OCI-LY1 (cell line): ENCODE results near the gene COPZ1.
A peak's percentile ranks its signal among the peaks of the same experiment; 100 is the strongest.

Experiments used
- H2AFZ ChIP-seq: fragments of 200-600 bp; sonication (generic), shearing (Covaris generic); 2 replicates; pipeline ENCODE4 v1.6.0; 2014; ENCODE audit warnings: antibody characterized with exemption, mild to moderate bottlenecking, low read length
- H3F3A ChIP-seq: fragments of 200-600 bp; sonication (generic), shearing (Covaris generic); 2 replicates; pipeline ENCODE4 v1.6.0; 2014; ENCODE audit warnings: mild to moderate bottlenecking, antibody characterized with exemption, low read length, moderate library complexity; ENCODE audit not compliant: insufficient read depth
- H3K27ac ChIP-seq: fragments of 200-600 bp; sonication (generic); 2 replicates; pipeline ENCODE4 v1.5.1; 2014; ENCODE audit warnings: low read length, mixed run types, mild to moderate bottlenecking, low read depth; ENCODE audit not compliant: poor library complexity, severe bottlenecking
- H3K27me3 ChIP-seq: fragments of 200-600 bp; sonication (generic); 2 replicates; pipeline ENCODE4 v1.6.0; 2014; ENCODE audit warnings: antibody characterized with exemption, mild to moderate bottlenecking, low read length, moderate library complexity; ENCODE audit not compliant: insufficient read depth
- H3K36me3 ChIP-seq: fragments of 200-600 bp; sonication (generic); 2 replicates; pipeline ENCODE4 v1.6.1; 2014; ENCODE audit warnings: mild to moderate bottlenecking, antibody characterized with exemption, low read length, moderate library complexity, mixed read lengths; ENCODE audit not compliant: insufficient read depth
- H3K4me1 ChIP-seq: fragments of 200-600 bp; sonication (generic); 2 replicates; pipeline ENCODE4 v1.5.1; 2014; ENCODE audit warnings: mild to moderate bottlenecking, low read length, moderate library complexity; ENCODE audit not compliant: insufficient read depth, severe bottlenecking
- H3K4me2 ChIP-seq: fragments of 200-600 bp; sonication (generic), shearing (Covaris generic); 2 replicates; pipeline ENCODE4 v1.6.1; 2014; ENCODE audit warnings: low read length
- H3K4me3 ChIP-seq: fragments of 200-600 bp; sonication (generic); 2 replicates; pipeline ENCODE4 v1.5.1; 2014; ENCODE audit warnings: low read length, low read depth, mild to moderate bottlenecking, mixed read lengths; ENCODE audit not compliant: poor library complexity, severe bottlenecking
- H3K79me2 ChIP-seq: fragments of 200-600 bp; shearing (Covaris generic); 2 replicates; pipeline ENCODE4 v1.6.1; 2016; ENCODE audit warnings: mixed run types, low read length, mixed read lengths; ENCODE audit not compliant: insufficient read depth
- H3K9ac ChIP-seq: fragments of 200-600 bp; sonication (generic), shearing (Covaris generic); 2 replicates; pipeline ENCODE4 v1.6.1; 2014; ENCODE audit warnings: mild to moderate bottlenecking, low read length, mixed read lengths
- H3K9me2 ChIP-seq: fragments of 200-600 bp; sonication (generic), shearing (Covaris generic); 2 replicates; pipeline ENCODE4 v1.6.1; 2014; ENCODE audit warnings: low read depth, mild to moderate bottlenecking, low read length, mixed read lengths
- H3K9me3 ChIP-seq: fragments of 200-600 bp; shearing (Covaris generic); 2 replicates; pipeline ENCODE4 v1.6.1; 2014; ENCODE audit warnings: low read length, mixed read lengths
- H4K20me1 ChIP-seq: fragments of 200-600 bp; sonication (generic), shearing (Covaris generic); 2 replicates; pipeline ENCODE4 v1.6.0; 2016; ENCODE audit warnings: mild to moderate bottlenecking, low read length; ENCODE audit not compliant: insufficient read depth
- EZH2 ChIP-seq: fragments of 200-600 bp; sonication (generic), shearing (Covaris generic); IDR thresholded peaks from 2 replicates; pipeline ENCODE4 v1.8.0; 2017; ENCODE audit warnings: borderline replicate concordance, mixed run types, mild to moderate bottlenecking, antibody characterized with exemption, low read length, moderate library complexity, mixed read lengths
- TF ChIP-seq, protein P1 (sequence below): fragments of 200-600 bp; sonication (generic), shearing (Covaris generic); IDR thresholded peaks from 2 replicates; pipeline ENCODE4 v1.5.1; 2017; ENCODE audit warnings: mild to moderate bottlenecking, antibody characterized with exemption, low read length, moderate library complexity, mixed read lengths

Gene COPZ1

DNA sequence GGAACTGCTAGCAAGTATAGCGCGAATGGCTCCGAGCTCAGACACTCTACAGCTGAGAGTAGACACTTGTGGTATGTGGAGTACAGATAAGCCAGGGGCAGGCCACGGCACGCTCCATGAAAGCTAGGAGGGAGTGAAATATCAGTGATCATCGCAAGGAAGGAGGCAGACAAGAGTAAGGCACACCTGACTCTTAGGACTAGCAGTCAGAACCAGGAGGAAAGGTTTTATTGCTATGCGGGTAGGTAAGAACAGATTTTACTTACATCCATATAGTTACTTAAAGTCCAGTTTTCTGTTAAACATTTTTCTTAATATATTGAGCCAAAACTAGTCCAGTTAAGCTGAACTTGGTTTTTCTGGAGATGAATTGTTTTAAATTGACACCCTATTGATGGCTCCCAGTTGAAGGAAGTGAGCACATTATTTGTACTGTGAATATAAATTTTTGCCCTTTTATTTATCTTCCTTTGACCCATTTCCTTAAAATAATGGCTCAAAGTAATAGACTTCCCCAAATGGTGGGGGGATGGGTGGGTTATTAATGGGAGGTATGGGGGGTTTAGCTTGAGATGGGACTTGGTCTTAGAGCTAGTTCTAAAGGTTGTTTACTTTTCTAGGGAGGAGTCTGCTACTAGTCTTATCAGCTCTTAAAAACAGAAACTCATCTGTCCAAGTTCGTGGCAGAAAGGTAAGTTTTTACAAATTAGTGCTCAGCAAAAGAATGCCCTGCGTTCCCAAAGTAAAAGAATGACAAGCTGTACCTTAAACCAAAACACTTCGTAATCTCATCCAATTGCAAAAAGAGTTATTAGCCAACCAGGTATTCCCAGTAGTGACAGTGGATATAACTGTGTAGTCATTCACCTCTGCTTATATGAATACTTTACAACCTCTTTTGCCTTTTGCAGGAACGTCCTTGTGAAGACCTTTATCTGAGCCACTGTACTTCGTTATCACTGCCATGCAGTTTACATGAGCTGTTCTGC is 38.6 kb upstream of the COPZ1 start:
- Histone ChIP-seq H3K36me3 (peaks cover 70% of the 10 kb centered on the region), H3F3A (peaks cover 38% of the 10 kb centered on the region)
- TF ChIP-seq, protein P1, sequence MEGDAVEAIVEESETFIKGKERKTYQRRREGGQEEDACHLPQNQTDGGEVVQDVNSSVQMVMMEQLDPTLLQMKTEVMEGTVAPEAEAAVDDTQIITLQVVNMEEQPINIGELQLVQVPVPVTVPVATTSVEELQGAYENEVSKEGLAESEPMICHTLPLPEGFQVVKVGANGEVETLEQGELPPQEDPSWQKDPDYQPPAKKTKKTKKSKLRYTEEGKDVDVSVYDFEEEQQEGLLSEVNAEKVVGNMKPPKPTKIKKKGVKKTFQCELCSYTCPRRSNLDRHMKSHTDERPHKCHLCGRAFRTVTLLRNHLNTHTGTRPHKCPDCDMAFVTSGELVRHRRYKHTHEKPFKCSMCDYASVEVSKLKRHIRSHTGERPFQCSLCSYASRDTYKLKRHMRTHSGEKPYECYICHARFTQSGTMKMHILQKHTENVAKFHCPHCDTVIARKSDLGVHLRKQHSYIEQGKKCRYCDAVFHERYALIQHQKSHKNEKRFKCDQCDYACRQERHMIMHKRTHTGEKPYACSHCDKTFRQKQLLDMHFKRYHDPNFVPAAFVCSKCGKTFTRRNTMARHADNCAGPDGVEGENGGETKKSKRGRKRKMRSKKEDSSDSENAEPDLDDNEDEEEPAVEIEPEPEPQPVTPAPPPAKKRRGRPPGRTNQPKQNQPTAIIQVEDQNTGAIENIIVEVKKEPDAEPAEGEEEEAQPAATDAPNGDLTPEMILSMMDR, result no peak
- TF ChIP-seq EZH2, result no peak

DNA sequence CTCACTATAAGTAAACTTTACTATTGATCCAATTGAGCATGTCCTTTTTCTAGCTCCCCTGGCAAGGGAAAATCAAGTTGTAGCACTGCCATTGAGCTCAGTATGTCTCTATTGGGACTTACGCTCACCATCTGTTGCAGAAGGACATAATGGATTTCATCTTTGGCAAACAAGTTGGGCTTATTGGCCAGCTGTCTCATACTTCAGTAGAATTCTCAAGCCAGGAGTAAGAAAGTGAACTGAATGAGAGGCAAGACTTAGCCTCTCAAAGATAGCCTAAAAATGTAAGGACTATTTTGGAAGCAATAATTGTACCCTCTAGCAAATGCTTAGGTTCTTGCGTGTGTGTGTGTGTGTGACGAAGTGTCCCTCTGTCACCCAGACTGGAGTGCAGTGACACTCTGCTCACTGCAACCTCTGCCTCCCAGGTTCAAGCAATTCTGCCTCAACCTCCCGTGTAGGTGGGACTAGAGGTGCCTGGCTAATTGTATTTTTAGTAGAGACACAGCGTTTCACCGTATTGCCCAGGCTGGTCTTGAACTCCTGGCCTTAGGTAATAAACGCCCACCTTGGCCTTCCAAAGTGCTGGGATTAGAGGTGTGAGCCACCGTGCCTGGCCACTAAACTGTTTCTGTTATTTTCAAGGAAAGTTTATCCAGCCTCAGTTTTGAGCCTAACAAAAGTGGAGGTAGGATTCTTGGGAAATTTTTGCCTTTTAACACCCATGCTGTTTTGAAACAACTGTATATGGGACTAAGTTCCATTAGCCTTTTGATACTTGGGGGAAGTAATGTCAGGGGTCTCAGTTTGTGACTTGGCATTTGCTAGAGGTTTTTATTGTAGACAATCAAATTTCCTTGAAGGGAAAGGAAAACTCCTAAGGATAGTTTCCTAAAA is 37.4 kb upstream of the COPZ1 start:
- H4K20me1 ChIP-seq, result no peaks in the 10 kb centered on the region
- H2AFZ ChIP-seq, result no peak overlapping the region
- TF ChIP-seq, protein P1, result no peak
- no peak for TF ChIP-seq EZH2
- H3F3A ChIP-seq, result peaks cover 38% of the 10 kb centered on the region
- H3K9me2 ChIP-seq, result no peaks in the 10 kb centered on the region
- H3K27me3 ChIP-seq, result no peaks in the 10 kb centered on the region
- peak overlapping the region; percentile 10; the same call in 1 of the 2 replicates for H3K4me2 ChIP-seq
- no peaks in the 10 kb centered on the region for H3K79me2 ChIP-seq
- no peaks in the 10 kb centered on the region for H3K9me3 ChIP-seq
- no peak overlapping the region for H3K9ac ChIP-seq
- H3K36me3 ChIP-seq, result peaks cover 59% of the 10 kb centered on the region
- H3K4me3 ChIP-seq, result no peak overlapping the region
- peak overlapping the region; percentile 48 for H3K27ac ChIP-seq
- peaks cover 47% of the 10 kb centered on the region for H3K4me1 ChIP-seq

More for the DNA sequence above, 38.6 kb upstream of the COPZ1 start:
- H3K27ac ChIP-seq, result no peak overlapping the region
- H3K9me2 ChIP-seq, result no peaks in the 10 kb centered on the region
- H3K9ac ChIP-seq, result no peak overlapping the region
- H3K4me3 ChIP-seq, result no peak overlapping the region
- no peak overlapping the region for H2AFZ ChIP-seq
- peaks cover 58% of the 10 kb centered on the region for H3K4me1 ChIP-seq
- H3K4me2 ChIP-seq, result peak overlapping the region; percentile 23; the same call in 1 of the 2 replicates
- H3K9me3 ChIP-seq, result no peaks in the 10 kb centered on the region
- H4K20me1 ChIP-seq, result no peaks in the 10 kb centered on the region
- no peaks in the 10 kb centered on the region for H3K27me3 ChIP-seq
- H3K79me2 ChIP-seq, result peaks cover 7% of the 10 kb centered on the region

DNA sequence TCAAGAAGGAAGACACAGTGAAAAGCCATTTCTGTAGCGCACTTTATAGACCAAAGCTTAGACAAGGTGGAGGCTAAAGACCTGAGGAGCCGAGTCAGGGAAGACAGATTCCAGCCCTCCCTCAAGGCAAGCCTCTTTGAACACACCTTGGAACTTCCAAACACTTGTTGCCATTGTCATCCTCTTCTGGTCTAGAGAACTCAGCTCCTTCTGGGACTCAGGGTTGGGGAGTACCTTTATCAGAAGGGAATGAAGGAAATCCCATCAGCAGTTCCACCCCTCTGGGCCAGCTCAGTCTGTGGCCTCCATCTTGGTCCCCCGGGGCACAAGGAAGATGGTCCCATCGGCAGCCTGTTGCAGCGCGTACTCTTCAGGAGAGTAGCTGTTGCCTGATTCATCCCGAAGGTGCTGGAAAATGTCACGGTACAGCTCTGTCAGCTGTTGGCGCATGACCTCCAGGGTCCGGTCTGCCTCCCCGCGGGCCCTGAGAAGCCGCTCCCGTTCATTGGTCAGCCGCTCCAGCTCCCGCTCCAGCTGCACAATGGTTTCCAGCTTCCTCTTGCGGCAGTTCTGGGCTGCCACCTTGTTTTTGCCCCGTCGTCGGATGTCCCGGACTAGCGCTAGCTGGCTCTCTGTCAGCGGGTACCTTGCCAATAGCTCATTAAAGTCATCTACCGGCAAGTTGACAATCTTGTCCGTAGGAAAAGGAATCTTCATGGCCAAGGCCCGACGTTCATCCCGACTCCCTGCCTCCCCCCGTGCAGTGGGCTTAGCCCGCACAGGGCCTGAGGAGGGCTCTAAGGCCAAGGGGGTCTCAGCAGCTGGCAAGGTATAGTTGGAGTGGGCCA is 32.6 kb upstream of the COPZ1 start:
- TF ChIP-seq, protein P1, result no peak
- TF ChIP-seq EZH2, result no peak
- H3K79me2 ChIP-seq, result no peaks in the 10 kb centered on the region
- H3F3A ChIP-seq, result peaks cover 16% of the 10 kb centered on the region; the same call in 1 of the 2 replicates

More for the DNA sequence above, 32.6 kb upstream of the COPZ1 start:
- H3K9me2 ChIP-seq, result no peaks in the 10 kb centered on the region
- H3K27me3 ChIP-seq, result no peaks in the 10 kb centered on the region
- no peak overlapping the region for H2AFZ ChIP-seq
- H4K20me1 ChIP-seq, result no peaks in the 10 kb centered on the region
- no peak overlapping the region for H3K27ac ChIP-seq
- peaks cover 11% of the 10 kb centered on the region for H3K36me3 ChIP-seq
- no peak overlapping the region for H3K4me3 ChIP-seq
- no peak overlapping the region for H3K4me2 ChIP-seq
- H3K4me1 ChIP-seq, result peaks cover 10% of the 10 kb centered on the region
- no peak overlapping the region for H3K9ac ChIP-seq
- no peaks in the 10 kb centered on the region for H3K9me3 ChIP-seq
